Ammon's horn (tissue), 1 donor: Measurements from ENCODE around the gene TPO.

Source experiments
- DNase-seq: peaks from one replicate; pipeline ENCODE4 v3.0.0-alpha.2; 2016; ENCODE audit warnings: low spot score

The TPO gene

GRCh38 chr2:1450915-1451314 lies 37.7 kb downstream of the TPO start:
- no peak for DNase-seq

GRCh38 chr2:1451422-1451821 lies 38.2 kb downstream of the TPO start:
- DNase-seq = no peak

- no peak for DNase-seq
These were observed 40.3 kb downstream of the TPO start for GRCh38 chr2:1453561-1453960.

- DNase-seq = no peak
These were observed 41.1 kb downstream of the TPO start for GRCh38 chr2:1454346-1454745.

GRCh38 chr2:1455466-1455865 lies 42.2 kb downstream of the TPO start:
- DNase-seq = no peak

- DNase-seq = no peak
These were observed 45.2 kb downstream of the TPO start for GRCh38 chr2:1458432-1458831.

GRCh38 chr2:1459727-1460126 lies 46.5 kb downstream of the TPO start:
- no peak for DNase-seq

- DNase-seq = no peak
These were observed 47.7 kb downstream of the TPO start for GRCh38 chr2:1460851-1461418.

GRCh38 chr2:1461507-1462390 lies 48.5 kb downstream of the TPO start:
- no peak for DNase-seq

- DNase-seq = no peak
These were observed 49.7 kb downstream of the TPO start for GRCh38 chr2:1462994-1463393.

- DNase-seq = no peak
These were observed 59.1 kb downstream of the TPO start for GRCh38 chr2:1472350-1472749.

- no peak for DNase-seq
These were observed 63.4 kb downstream of the TPO start for GRCh38 chr2:1476617-1477195.

GRCh38 chr2:1477196-1478040 lies 64.2 kb downstream of the TPO start:
- no peak for DNase-seq

- no peak for DNase-seq
These were observed 65.3 kb downstream of the TPO start for GRCh38 chr2:1478311-1479305.

GRCh38 chr2:1479346-1479745 lies 66.1 kb downstream of the TPO start:
- DNase-seq = no peak

GRCh38 chr2:1480671-1481076 lies 67.4 kb downstream of the TPO start:
- no peak for DNase-seq

- DNase-seq = no peak
These were observed 68.4 kb downstream of the TPO start for GRCh38 chr2:1481406-1482252.

GRCh38 chr2:1482253-1482675 lies 69.0 kb downstream of the TPO start:
- DNase-seq = no peak

- no peak for DNase-seq
These were observed 69.7 kb downstream of the TPO start for GRCh38 chr2:1482981-1483380.

- DNase-seq = no peak
These were observed 70.3 kb downstream of the TPO start for GRCh38 chr2:1483551-1483950.
